ENCODE measurements around the gene HSP90AB1.

HSP90AB1 gene

DNA sequence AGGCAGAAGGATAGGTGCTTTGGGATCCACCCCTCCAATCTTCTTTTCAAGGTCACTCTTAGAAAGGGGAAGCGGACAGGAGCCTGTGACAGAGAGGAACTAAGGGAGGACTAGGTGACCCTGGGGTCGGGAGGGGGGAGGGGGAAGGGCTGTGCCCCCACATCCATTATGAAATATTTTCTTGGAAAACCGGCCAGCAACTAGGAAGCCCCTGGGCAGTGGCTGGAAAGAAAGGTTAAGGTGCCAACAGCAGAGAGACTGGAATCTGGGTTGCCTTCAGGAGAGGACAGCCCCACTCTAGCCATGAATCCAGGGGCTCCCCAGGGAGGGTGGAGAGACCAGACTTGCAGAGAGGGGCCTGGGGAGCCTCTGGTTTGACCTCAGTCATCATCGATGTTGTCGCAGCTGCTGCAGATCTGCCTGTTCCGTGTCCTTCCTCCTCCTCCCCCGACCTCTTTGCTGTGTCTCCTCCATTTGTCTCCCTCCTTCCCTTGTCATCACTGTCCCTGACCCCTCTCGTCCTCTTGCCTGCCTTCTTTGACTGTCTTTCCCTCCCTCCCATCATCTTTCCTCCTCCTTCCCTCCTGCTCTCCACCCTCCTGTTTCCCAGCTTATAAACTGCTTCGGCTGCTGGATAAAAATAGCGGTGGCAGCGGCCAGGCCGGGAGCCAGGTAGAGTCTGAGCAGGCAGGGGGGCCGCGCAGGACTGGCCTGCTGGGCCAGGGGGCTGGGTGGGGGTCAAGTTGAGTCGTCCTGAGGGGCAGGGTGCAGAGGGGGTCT is 20.3 kb upstream of the HSP90AB1 start:
- TF ChIP-seq, protein P1, sequence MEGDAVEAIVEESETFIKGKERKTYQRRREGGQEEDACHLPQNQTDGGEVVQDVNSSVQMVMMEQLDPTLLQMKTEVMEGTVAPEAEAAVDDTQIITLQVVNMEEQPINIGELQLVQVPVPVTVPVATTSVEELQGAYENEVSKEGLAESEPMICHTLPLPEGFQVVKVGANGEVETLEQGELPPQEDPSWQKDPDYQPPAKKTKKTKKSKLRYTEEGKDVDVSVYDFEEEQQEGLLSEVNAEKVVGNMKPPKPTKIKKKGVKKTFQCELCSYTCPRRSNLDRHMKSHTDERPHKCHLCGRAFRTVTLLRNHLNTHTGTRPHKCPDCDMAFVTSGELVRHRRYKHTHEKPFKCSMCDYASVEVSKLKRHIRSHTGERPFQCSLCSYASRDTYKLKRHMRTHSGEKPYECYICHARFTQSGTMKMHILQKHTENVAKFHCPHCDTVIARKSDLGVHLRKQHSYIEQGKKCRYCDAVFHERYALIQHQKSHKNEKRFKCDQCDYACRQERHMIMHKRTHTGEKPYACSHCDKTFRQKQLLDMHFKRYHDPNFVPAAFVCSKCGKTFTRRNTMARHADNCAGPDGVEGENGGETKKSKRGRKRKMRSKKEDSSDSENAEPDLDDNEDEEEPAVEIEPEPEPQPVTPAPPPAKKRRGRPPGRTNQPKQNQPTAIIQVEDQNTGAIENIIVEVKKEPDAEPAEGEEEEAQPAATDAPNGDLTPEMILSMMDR (IDR thresholded peaks at IDR 0.05; ENCODE audit: low read depth, low read length), result no peak
- DNase-seq (ENCODE audit: low read depth in 2 of 2), result no peak
- H3K4me3 ChIP-seq (replicated peaks in 1 of 2; ENCODE audit: low read depth in 2 of 2, low read length in 2 of 2), result no peak overlapping the region

DNA sequence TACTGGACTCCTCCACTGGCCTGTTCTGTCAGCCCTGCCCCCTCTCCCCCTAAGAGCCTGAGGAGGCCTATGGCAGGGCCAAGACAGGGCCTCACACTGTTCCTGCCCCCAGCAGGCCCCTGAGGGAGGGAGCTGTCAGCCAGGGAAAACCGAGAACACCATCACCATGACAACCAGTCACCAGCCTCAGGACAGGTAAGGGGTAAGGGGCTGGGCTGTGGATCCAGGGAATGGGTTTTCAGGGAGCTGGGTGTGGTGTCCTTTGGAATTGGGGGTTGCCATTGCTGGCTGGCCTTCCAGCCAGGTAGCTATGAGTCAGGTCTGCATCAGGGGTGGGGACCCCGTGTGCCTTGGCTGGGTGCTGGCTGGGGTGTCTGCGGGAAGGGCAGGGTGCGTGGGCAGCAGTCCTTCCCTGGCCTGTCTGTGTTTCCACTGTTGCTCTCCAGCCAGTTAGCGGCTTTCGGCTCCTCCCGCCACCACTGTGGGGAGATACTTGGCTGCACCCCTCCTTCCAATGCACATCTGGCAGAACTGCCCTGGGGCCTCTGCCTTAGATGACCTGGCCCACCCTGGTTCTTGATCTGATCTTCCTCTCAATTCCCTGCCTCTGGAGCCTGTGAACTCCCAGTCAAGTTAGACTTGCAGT is 19.6 kb upstream of the HSP90AB1 start:
- TF ChIP-seq, protein P1 (IDR thresholded peaks at IDR 0.05; ENCODE audit: low read depth, low read length), result no peak
- DNase-seq (ENCODE audit: low read depth in 2 of 2), result no peak
- no peak overlapping the region for H3K4me3 ChIP-seq (replicated peaks in 1 of 2; ENCODE audit: low read depth in 2 of 2, low read length in 2 of 2)

DNA sequence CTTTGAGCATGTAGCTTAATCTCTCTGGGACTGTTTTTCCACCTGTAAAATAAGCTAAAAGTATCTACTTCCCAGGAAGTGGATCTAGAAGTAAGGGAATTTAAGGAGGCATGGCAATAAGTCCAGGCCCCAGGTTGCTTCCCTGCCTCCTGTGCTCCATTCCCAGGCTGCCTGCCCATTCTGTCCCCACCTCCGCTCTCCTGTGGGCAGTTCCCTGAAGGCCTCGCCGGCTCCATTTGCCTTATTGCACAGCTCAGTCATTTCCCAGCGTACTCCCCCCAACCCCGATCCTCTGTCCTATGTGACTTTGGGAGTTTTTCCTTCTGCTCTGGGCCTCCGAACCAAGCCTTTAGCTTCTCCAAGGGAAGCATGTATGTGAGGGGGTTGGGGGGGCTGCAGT is 18.9 kb upstream of the HSP90AB1 start:
- TF ChIP-seq, protein P1 (IDR thresholded peaks at IDR 0.05; ENCODE audit: low read depth, low read length), result no peak
- DNase-seq (ENCODE audit: low read depth in 2 of 2), result no peak
- no peak overlapping the region for H3K4me3 ChIP-seq (replicated peaks in 1 of 2; ENCODE audit: low read depth in 2 of 2, low read length in 2 of 2)

DNA sequence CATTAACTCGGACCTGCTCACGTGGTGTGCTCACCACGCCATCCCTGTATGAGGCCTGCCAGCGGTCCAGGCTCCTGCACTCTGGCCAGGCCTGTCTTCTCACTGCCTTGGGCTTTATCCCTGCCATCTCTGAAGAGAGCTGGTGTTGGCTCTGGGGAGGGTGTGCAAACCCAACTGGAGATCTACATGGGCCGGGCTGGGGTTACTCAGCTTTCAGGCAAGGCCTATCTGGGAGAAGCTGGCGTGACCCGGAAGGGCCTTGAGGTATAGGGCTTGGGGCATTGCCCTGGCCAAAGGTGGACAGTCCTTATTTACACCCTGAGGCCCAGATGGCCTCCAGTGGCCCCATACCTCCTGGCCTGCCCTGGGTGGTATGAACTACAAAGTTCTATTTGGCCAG is 18.5 kb upstream of the HSP90AB1 start:
- DNase-seq (ENCODE audit: low read depth in 2 of 2), result no peak

DNA sequence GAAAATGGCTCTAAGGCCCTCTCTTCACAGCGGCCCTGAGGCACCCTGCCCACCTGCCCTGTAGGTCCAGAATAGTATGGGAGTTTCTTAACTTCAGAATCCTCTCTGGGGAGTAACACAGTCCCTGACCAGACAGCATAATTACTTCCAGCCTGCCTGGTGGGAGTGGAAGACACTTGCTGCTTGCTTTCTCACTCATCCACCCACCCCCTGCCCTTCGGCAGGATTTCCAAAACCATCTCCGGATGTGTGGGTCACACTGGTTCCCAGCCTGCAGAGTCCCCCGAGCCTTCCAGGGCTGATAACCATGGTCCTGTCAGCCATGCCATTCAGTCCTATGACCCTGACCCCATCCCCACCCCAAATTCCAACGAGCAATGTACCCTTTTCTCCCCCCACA is 18.1 kb upstream of the HSP90AB1 start:
- H3K4me3 ChIP-seq (replicated peaks in 1 of 2; ENCODE audit: low read depth in 2 of 2, low read length in 2 of 2), result no peak overlapping the region
- DNase-seq (ENCODE audit: low read depth in 2 of 2), result no peak
- TF ChIP-seq, protein P1 (IDR thresholded peaks at IDR 0.05; ENCODE audit: low read depth, low read length), result no peak

More for the DNA sequence above, 18.5 kb upstream of the HSP90AB1 start:
- TF ChIP-seq, protein P1 (IDR thresholded peaks at IDR 0.05; ENCODE audit: low read depth, low read length), result no peak
- no peak overlapping the region for H3K4me3 ChIP-seq (replicated peaks in 1 of 2; ENCODE audit: low read depth in 2 of 2, low read length in 2 of 2)

DNA sequence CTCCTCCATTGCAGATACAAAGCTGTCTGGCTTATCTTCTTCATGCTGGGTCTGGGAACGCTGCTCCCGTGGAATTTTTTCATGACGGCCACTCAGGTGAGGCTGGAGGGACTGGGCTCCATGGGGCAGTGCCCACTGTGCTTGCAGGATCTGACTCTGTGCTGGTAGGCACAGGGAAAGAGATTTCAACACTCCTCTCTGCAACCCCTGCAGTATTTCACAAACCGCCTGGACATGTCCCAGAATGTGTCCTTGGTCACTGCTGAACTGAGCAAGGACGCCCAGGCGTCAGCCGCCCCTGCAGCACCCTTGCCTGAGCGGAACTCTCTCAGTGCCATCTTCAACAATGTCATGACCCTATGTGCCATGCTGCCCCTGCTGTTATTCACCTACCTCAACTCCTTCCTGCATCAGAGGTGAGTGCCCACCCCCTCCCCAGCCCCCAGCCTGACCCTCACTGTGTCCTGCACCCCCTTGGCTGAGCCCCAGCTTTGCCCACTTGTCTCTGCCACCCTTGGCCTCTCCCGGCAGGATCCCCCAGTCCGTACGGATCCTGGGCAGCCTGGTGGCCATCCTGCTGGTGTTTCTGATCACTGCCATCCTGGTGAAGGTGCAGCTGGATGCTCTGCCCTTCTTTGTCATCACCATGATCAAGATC is 17.4 kb upstream of the HSP90AB1 start:
- H3K4me3 ChIP-seq (replicated peaks in 1 of 2; ENCODE audit: low read depth in 2 of 2, low read length in 2 of 2), result no peak overlapping the region
- TF ChIP-seq, protein P1 (IDR thresholded peaks at IDR 0.05; ENCODE audit: low read depth, low read length), result no peak
- DNase-seq (ENCODE audit: low read depth in 2 of 2), result no peak
